Thyroid gland (tissue), 4 donors: ENCODE measurements around the gene PET100.

Experiments
- CTCF ChIP-seq, 6 experiments: fragments of 200-600 bp in 3 of 6; fragments of 450-650 bp in 3 of 6; sonication (generic) in 3 of 6; IDR thresholded peaks; one replicate each; pipeline ENCODE4 v1.5.1; 2016 to 2019; ENCODE audit warnings: antibody characterized with exemption in 6 of 6, mild to moderate bottlenecking in 2 of 6, inconsistent platforms in 1 of 6, moderate library complexity in 1 of 6
- POLR2A ChIP-seq, 2 donors: fragments of 450-650 bp; IDR thresholded peaks; one replicate each; pipeline ENCODE4 v1.6.1; 2017; ENCODE audit warnings: antibody characterized with exemption in 2 of 2, mild to moderate bottlenecking in 2 of 2, moderate library complexity in 1 of 2

- no peak for TF ChIP-seq CTCF (IDR thresholded peaks at IDR 0.05)
- no peak for TF ChIP-seq POLR2A (IDR thresholded peaks at IDR 0.05)
Measured at GRCh38 chr19:7617172-7617571, 12.4 kb upstream of the PET100 start.
